Measurements from ENCODE around the gene ST8SIA6. TPM values are rescaled to one million over a fixed set of nuclear protein-coding genes. Genes with fewer than 3 reads are reported as not detected.
"Not testable (repeated sequence)": the region's sequence is repeated elsewhere in the genome, so short reads cannot be mapped to it uniquely, and the experiment has no call there.

The ST8SIA6 gene
- 6.9 TPM for total RNA-seq
- long read RNA-seq, partial matches to known transcripts: 3 of 12 reads
- long read RNA-seq, other reads (novel, unspliced or antisense): 6 of 12 reads

GRCh38 chr10:17454161-17455014 is at the start of gene ST8SIA6:
Gene ST8SIA6 (minus strand): TSS chr10:17454595. CDS start chr10:17454255, 340 bp downstream.
- DNase-seq (ENCODE audit: low spot score): no peak
- intact Hi-C loops (cut with DNase I): no loop called here

- intact Hi-C loops (cut with DNase I): no loop called here
- DNase-seq (ENCODE audit: low spot score): no peak
Measured at GRCh38 chr10:17503795-17504194, 49.4 kb upstream of the ST8SIA6 start.

- no peak for DNase-seq (ENCODE audit: low spot score)
Measured at GRCh38 chr10:17502814-17503213, 48.4 kb upstream of the ST8SIA6 start.

GRCh38 chr10:17499014-17499413 is 44.6 kb upstream of the ST8SIA6 start:
- DNase-seq (ENCODE audit: low spot score); intact Hi-C loops (cut with DNase I): not testable (repeated sequence)

More at GRCh38 chr10:17502814-17503213, 48.4 kb upstream of the ST8SIA6 start:
- intact Hi-C loops (cut with DNase I): no loop called here

- DNase-seq (ENCODE audit: low spot score): no peak
- intact Hi-C loops (cut with DNase I): no loop called here
Measured at GRCh38 chr10:17497446-17498030, 43.1 kb upstream of the ST8SIA6 start.

GRCh38 chr10:17494626-17495260 is 40.3 kb upstream of the ST8SIA6 start:
- no peak for DNase-seq (ENCODE audit: low spot score)
- intact Hi-C loops (cut with DNase I): no loop called here

GRCh38 chr10:17488848-17489247 is 34.5 kb upstream of the ST8SIA6 start:
- intact Hi-C loops (cut with DNase I): no loop called here
- no peak for DNase-seq (ENCODE audit: low spot score)

GRCh38 chr10:17483079-17483478 is 28.7 kb upstream of the ST8SIA6 start:
- no peak for DNase-seq (ENCODE audit: low spot score)

GRCh38 chr10:17479822-17480221 is 25.4 kb upstream of the ST8SIA6 start:
- DNase-seq (ENCODE audit: low spot score): no peak
- intact Hi-C loops (cut with DNase I): no loop called here

More at GRCh38 chr10:17483079-17483478, 28.7 kb upstream of the ST8SIA6 start:
- intact Hi-C loops (cut with DNase I): no loop called here

GRCh38 chr10:17479015-17479615 is 24.7 kb upstream of the ST8SIA6 start:
- intact Hi-C loops (cut with DNase I): no loop called here
- no peak for DNase-seq (ENCODE audit: low spot score)

- DNase-seq (ENCODE audit: low spot score): no peak
- intact Hi-C loops (cut with DNase I): no loop called here
Measured at GRCh38 chr10:17476073-17476472, 21.7 kb upstream of the ST8SIA6 start.

- DNase-seq (ENCODE audit: low spot score): no peak
- intact Hi-C loops (cut with DNase I): no loop called here
Measured at GRCh38 chr10:17475661-17476060, 21.3 kb upstream of the ST8SIA6 start.

GRCh38 chr10:17474595-17475323 is 20.4 kb upstream of the ST8SIA6 start:
- DNase-seq (ENCODE audit: low spot score): no peak
- intact Hi-C loops (cut with DNase I): no loop called here

GRCh38 chr10:17473228-17473950 is 19.0 kb upstream of the ST8SIA6 start:
- DNase-seq (ENCODE audit: low spot score): no peak
- intact Hi-C loops (cut with DNase I): no loop called here

GRCh38 chr10:17472481-17473227 is 18.3 kb upstream of the ST8SIA6 start:
- intact Hi-C loops (cut with DNase I): no loop called here

GRCh38 chr10:17470246-17470645 is 15.9 kb upstream of the ST8SIA6 start:
- intact Hi-C loops (cut with DNase I): no loop called here
- DNase-seq (ENCODE audit: low spot score): no peak

More at GRCh38 chr10:17472481-17473227, 18.3 kb upstream of the ST8SIA6 start:
- DNase-seq (ENCODE audit: low spot score): no peak

GRCh38 chr10:17465328-17466125 is 11.1 kb upstream of the ST8SIA6 start:
- intact Hi-C loops (cut with DNase I): no loop called here
- DNase-seq (ENCODE audit: low spot score): no peak
